GM18861 (cell line): ENCODE data around the gene CDC42EP5.

Experiments
- ATAC-seq: cut with Tn5 transposase; IDR thresholded peaks from one replicate; pipeline ENCODE4 v1.9.1; 2021; ENCODE audit not compliant: unreplicated experiment

The CDC42EP5 gene

DNA sequence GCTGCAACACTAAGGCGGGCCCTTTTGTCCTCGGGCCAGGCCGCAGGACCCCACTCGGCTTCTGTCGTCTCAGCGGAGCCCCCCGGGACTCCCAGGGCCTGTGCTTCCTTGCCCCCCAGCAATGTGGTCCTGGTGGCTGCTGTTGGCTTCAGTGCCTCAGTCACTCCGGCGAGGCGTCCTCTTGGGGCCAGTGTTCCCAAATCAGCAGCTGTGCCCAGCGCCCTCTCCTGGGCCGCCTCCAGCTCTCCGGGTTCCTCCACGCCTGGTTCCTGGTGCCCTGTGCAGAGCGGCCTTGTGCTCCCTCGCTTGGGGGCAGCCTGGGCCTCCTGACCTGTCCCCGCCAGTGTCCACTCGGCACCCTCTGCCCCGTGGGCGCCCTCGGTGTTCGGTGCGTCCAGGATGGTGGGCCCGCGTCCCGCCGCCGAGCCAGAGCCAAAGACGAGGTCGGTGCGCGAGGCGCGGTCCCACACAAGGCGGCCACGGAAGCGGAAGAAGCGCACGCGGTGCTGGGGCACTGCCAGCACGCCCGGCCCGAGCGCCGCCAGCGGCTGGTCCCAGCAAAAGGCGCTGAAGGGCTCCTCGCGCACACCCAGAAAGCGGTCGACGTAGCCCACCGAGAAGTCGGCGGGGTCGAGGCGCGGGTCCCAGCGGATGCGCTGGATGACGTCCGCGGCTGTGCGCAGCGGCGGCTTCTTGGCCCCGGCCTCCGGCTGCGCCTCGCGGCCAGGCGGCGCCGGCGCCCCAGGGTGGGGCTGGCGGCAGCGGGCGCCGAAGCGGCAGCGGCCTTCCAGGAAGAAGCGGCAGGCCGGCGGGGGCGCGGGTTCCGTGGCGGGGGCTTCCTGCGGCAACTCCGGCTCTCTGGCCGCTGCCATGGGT, 10.2 kb downstream of the CDC42EP5 start:
- ATAC-seq: peak; percentile 18

- ATAC-seq: no peak
These were observed 10.9 kb downstream of the CDC42EP5 start for GRCh38 chr19:54462047-54462654.

GRCh38 chr19:54461613-54462012, 11.5 kb downstream of the CDC42EP5 start:
- no peak for ATAC-seq

- no peak for ATAC-seq
These were observed 11.9 kb downstream of the CDC42EP5 start for GRCh38 chr19:54461210-54461609.

GRCh38 chr19:54460230-54461005, 12.7 kb downstream of the CDC42EP5 start:
- no peak for ATAC-seq

- ATAC-seq: no peak
These were observed 13.5 kb downstream of the CDC42EP5 start for GRCh38 chr19:54459282-54460229.

DNA sequence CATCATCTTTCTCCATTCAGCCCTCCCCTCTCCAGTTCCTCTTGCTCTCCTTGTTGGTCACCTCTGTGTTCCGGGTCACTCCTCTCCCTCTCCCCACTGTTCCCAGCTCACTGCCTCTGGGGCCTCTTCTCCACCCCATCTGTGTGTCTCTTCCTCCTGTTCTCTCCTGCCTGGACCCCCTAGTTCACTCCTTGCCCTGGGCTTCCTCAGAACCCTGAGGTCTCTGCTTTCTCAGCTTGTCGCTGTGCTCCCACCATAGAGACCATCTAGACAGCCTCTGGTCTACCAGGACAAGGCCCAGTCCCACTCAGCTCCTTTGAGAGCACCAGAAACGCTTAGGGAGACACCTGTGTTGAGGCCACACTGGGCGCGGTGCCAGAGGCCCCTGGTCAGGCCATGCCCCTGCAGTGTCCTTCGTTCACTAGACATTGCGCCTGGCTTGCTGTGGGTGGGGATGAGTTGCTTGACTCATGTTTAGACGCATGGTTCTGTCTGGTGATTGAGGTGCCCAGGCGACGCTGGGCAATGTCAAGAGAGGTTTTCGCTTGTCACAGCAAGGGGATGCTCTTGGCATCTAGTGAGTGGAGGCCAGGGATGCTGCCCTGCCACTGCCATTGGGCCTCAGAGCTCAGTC, 14.3 kb downstream of the CDC42EP5 start:
- no peak for ATAC-seq

- no peak for ATAC-seq
These were observed 15.1 kb downstream of the CDC42EP5 start for GRCh38 chr19:54457773-54458647.

GRCh38 chr19:54456423-54457373, 16.4 kb downstream of the CDC42EP5 start:
- ATAC-seq: no peak

DNA sequence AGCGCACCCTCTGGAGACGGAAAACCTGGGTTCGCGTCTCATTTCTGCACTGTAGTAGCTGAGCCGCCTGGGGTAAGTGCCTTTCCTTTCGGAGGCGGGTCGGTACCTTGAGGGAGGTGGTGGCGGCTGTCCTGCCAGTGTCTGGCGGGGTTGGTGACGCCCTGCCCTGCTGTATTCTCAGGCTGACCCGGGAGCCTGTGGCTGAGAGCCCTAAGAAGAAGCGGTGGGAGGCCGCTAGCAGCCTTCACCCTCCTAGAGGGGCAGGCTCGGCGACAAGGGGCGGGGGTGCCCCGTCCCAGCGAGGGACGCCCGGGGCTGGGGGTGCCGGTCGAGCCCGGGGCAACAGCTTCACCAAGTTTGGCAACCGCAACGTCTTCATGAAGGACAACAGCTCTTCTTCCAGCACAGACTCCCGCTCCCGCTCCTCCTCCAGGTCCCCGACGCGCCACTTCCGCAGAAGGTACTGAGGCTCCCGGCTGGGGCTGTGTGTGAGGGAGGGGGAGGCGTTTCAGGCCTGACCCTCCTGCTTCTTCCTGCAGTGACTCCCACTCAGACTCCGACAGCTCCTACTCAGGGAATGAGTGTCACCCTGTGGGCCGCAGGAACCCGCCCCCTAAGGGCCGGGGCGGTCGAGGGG, 17.2 kb downstream of the CDC42EP5 start:
- ATAC-seq: no peak

- no peak for ATAC-seq
These were observed 18.1 kb downstream of the CDC42EP5 start for GRCh38 chr19:54454781-54455675.

GRCh38 chr19:54453921-54454780, 18.9 kb downstream of the CDC42EP5 start:
- no peak for ATAC-seq

- no peak for ATAC-seq
These were observed 20.5 kb downstream of the CDC42EP5 start for GRCh38 chr19:54452626-54453025.

GRCh38 chr19:54451997-54452396, 21.1 kb downstream of the CDC42EP5 start:
- no peak for ATAC-seq

DNA sequence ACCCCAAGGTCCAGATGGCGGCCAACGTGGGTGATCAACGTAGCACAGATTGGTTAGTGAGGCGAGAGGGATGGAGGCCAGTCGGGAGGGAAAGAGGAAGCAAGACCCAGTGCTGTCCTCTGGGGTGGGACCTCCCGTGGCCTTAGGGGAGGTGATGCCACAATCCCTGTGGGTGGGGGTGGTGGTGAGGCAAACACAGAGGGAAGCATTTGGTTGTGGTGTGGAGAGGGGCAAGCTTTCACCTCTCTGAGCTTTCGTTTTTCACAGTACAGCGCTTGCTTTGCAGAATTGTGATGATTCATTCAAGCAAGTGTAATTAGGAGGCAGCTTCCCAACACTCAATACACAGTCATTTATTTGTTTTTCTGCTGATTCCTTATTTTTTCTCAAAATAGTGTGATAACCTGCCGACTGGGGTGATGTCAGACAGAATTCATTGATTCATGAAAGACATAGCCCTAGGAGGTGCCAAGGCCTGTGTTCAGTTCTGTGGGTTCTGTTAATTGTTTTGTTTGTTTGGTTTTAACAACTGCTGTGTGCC, 21.7 kb downstream of the CDC42EP5 start:
- ATAC-seq: no peak
